ENCODE data around the gene PTCHD4.
"Not testable (repeated sequence)": the region's sequence is repeated elsewhere in the genome, so short reads cannot be mapped to it uniquely, and the experiment has no call there.

Gene PTCHD4

DNA sequence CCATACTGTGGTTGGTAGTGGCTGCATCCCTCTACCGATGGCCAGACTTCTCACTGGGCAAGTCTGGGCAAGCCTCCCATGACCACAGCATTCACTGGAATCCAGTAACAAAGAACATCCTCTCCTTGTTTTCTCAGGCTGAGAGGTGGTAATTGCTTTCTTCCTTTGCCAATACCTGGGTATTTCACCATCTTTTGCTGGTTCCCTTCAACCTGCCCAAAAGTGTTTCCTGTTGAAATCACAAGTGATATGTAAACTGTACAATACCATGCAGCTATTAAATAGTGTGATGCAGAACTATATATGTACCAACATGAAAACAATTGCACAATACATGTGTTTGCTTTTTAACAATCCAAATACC is at the start of gene PTCHD4:
TSS of gene PTCHD4 (minus strand) at position 55 of the 364 bp plus-strand sequence. CDS start 42,240 bp downstream, outside the sequence.
- DNase-seq = no peak

DNA sequence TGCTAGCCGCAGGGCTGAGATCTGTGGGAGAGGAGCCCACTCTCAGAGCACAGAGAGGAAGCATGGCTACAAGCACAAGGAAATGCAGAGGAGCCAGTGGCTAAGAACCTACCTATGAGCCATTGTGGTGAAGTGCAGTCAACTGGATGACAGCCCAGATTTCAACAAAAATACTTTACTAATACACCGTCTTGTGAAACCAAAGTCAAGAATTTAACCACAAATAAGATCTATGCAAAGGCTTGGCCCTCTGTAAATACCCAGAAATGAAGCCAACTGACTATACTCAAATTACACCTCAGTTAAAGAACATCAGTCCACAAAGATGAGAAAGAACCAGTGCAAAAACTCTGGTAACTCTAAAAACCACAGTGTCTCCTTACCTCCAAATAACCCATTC is 40.1 kb upstream of the PTCHD4 start:
- DNase-seq = no peak

DNA sequence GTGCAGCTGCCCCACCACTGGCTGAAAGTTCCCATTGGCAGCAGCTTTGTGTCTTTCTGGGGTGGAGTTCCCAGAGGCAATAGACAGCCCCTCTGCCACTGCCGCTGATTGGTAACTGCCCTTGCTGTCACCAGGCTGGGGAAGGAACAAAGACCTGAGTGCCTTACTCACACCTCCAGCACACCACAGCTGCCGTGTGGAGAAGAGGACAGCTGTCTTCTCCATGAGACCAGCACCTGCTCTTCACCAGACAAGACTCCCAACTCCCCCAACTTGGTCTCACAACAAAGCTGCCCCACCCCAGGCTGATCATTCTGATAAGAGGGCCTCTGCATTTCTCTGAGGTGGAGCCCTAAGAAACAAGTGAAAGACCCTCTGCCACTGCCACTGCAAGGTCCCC is 39.7 kb upstream of the PTCHD4 start:
- no peak for DNase-seq

DNA sequence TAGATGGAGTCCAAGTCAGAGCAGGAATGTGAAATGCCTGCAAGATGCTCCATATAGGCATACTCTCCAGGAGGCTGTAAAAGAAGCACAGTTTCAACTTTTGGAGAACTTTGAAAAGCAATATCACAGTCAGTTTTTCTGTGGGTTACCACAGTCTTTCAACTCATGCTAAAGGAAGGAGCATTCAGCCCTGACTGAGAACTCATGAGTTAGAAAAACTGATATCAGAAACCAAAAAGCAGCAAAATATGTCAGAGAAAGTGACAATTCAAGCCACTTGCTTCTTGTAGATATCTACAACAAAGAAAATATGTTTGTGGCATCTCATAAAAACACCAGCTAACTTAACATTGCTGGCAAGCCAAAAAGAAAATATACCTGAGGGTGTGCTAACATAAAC is 36.1 kb upstream of the PTCHD4 start:
- no peak for DNase-seq

DNA sequence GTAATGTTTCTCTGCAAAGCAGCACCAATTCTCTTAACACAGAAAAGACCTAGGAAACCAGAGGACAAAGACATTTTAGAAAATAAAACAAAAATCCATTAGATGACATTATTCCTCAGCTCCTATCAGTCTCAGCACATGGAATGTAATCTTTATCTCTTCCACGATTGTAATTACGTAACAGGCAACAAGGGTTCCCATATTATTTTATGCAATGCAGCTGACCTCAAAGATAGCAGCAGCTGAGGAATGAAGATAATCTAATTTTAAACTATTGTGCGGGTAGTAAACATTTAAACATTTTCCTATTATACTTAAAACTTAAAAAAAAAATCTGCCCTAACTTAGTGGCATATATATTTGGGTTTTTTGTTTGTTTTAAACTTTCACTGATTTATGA is 33.0 kb upstream of the PTCHD4 start:
- DNase-seq = no peak

DNA sequence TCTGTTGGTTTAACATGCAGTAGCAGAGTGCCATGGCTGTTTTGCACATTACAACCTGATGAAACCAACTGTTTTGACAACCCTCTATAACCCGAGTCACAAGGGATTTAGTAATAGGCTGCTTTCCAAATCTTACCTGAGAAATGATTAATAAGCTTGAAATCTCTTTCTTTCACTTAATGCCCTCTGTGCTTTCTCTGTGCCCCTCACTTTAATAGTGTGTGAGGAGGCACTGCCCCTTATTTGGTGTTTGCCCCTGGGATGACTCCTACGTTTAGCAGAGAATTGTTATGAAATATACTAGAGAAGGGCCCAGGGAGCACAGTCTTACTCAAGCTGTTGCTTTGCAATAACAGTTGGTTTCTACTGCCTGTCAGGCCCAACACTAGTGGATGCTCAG is 31.0 kb upstream of the PTCHD4 start:
- no peak for DNase-seq

DNA sequence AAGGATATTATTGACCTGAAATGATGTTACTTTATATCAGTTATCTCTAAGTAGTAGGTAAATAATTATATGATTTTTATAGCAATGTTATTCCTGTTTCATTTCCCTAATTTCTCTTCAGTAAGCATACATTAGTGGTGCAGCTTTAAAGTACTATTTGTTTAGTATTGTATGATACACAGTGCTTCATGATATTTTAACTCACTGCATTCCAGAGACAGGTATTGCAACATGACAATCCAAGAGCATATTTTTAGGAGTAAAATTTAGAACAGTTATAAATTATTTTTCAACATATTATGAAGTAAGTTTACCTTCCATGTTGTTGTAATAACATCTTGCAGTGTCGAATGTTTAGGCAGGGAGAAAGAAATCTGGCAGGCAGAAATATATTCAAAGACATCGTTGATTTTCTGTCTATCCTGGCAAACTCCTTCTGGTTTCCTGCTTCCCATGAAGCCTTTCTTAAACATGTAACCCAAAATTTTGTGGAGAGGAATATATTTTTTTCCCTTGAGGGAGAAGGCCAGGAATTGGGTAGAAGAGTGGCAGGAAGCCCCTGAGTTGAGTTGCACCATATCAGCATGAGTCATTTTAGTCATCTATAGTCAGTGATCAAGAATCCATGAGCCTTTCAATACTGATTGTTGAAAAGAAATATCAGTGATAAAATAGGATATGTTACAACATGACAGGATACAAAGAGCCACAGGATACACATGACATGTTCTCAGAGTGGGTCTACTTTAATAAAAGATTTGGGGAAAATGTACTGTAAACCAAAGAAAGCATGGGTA is 29.0 kb upstream of the PTCHD4 start:
- DNase-seq = no peak

DNA sequence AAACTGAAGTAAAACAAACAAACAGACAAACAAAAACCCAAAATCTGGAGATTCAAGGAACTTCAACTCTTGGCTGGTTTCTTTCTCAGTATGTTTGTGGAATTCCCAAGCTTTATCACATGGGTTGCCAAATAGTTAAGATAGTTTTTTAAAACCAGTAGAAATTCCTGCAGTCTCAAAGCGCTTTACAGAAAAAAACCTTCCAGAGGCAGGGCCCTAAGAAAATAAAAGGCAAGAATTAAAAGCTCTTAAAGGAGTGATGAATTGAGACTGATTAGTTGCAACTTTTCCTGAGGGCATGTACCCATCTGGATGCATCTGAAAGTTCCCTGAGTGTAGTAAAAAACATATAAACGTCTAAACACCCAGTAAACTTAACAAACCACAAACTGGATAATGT is 25.9 kb upstream of the PTCHD4 start:
- DNase-seq = no peak

DNA sequence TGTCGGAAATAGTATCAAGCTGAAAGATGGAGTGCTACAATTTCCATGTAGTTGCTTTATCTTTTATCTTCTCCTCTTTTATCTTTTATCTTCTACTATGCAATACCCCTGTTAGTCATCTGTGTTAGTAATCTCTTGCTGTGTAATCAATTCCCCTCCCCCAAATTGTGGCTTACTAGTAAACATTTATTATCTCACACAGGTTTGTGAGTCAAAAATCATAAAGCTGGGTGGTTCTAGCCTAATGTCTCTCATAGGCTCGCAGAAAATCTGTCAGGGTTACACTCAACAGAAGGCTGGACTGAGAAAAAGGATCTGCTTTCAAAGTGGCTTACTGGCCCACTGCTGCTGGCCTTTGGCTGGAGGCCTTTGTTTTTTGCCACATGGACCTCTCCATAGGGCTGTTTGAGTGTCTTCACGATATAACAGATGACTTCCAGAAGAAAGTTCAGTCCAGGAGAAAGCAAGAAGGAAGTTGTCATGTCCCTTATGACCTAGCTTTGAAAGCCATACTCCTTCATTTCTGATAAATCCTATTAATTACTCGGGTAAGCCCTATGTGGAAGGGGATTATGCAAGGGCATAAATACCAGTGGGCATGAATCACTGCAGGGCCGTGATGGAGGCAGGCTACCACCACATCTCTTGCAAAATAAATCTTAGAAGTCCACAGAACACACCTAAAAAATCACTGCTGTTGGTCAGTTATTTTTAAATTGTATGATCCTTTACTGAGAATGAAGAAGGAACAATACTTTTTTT is 24.5 kb upstream of the PTCHD4 start:
- no peak for DNase-seq

DNA sequence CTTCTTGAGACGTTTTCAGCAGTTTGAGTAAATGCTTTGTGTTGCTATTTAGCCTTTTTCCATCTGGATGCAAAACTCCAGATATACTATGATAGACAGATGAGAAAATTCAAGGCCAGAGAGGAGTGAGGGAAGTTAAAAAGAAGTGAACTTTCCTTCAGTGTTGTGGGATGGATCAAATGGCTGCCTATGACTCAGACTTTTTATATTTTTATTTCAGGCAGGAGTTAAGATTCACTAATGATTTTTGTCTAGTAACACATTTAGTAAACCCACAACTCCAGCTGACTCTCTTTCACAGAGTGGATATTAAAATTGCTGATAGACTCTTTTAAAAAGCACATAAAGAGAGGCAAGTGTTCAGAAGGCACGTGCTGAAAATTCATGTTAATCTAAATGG is 23.2 kb upstream of the PTCHD4 start:
- DNase-seq = no peak

DNA sequence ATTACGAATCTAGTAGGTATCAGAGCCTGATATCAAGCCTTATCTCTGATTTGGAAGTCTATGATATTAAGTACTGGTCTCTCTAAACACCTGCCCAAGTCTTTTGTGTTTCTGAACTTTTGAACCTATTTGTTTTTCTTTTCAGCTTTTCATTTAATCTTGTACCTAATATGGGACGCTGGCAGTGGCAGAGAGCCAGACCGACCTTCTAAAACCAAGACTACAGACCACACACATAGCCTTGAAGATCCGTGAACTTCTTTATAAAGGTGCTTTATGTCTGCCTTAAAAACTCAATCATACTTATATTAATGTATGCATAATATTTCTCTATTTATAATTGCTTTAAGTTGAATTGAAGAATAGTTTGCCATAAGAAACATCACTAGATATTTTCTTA is 12.6 kb upstream of the PTCHD4 start:
- no peak for DNase-seq

DNA sequence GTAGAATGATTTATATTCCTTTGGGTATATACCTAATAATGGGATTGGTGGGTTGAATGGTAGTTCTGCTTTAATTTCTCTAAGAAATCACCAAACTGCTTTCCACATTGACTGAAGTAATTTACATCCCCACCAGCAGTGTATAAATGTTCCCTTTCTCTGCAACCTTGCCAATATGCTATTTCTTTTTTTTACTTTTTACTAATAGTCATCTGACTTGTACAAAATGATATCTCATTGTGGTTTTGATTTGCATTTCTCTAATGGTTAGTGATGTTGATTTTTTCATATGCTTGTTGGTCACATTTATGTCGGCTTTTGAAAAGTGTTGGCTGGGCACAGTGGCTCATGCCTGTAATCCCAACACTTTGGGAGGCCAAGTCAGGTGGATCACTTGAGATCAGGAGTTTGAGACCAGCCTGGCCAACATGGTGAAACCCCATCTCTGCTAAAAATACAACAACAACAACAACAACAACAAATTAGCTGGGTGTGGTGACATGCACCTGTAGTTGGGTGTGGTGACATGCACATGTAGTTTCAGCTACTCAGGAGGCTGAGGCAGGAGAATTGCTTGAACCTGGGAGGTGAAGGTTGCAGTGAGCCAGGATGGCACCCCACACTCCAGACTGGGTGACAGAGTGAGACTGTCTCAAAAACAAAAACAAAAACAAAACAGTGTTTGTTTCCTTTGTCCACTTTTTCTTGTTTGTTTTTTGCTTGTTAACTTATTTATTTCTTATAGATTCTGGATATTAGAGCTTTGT is 11.2 kb upstream of the PTCHD4 start:
- DNase-seq = not testable (repeated sequence)

DNA sequence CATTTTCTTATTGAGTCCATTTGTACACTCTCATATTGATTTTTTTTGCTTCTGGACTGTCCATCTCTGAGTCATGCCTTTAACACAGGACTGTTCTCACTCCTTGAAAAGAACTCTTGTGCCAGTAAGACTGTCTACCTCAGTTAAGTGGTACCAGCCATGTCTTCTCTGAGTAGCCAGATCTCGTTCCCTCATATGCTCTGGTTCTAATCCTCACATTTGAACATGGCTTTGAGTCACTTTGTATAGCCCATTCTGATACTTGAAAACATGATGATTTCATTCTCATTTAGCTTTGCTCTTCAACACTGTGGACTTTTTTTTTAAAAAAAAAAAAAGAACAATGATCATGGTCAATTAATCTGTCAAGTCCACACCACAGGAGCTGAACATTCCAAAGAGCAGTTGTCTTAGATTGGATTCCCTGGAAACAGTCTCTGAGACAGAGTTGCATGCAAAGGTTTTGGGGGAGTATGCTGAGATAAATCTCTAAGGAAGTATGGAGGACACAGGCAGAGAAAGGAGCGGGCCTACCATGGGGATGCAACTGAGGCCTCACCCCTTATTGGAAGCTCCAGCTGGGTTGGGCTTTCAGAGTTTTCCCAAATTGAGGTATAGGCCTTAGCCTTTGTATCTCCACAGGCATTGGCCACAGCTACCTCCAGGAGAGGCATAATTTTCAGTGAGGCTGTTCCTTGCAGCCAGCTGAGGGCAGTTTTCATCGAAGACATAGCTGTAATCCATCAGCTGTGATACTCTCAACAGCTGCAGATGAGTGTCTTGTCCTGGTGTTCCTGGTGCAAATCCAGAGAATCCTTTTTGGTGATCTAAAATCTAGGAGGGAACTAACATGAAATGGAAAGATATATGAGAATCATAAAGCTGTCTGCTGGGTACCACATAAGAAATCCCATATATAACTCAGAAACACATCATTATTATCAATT is 6.0 kb upstream of the PTCHD4 start:
- DNase-seq = no peak

DNA sequence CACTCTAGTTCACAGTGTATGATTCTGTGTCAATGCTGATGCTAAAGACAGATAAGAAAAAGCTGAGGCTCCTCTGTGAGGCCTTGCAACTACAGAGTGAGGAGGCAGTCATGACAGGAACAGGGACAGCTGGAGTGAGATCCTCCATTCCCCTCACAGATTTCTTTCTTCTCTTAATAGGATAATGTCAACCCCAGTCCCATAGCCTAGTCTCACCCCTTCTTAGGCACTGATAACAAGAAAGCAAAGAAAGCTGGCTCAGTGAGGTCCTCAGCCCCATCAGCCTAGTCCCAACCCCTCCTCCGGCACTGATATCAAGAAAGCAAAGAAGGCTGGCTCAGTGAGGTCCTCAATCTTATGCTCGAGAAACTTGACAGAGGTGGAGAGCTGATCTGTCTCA is 2.1 kb upstream of the PTCHD4 start:
- no peak for DNase-seq

DNA sequence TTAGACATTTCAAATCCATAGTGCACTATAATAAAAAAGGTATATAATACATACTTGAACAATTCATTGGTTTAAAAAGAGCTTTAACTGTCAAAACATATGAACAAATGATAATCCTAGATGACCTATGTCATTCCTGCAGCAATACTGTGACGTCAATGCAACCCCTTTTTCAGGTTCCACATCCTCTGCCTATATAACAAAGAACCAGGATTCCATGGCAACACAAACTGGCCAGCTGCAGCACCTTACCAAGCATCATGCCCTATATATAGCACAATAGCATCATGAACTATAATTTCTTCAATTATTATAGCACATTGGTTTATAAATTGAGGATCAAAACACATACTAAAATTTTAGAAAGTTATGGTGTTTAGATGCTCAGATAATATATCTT is 578 bp upstream of the PTCHD4 start:
- DNase-seq = no peak

DNA sequence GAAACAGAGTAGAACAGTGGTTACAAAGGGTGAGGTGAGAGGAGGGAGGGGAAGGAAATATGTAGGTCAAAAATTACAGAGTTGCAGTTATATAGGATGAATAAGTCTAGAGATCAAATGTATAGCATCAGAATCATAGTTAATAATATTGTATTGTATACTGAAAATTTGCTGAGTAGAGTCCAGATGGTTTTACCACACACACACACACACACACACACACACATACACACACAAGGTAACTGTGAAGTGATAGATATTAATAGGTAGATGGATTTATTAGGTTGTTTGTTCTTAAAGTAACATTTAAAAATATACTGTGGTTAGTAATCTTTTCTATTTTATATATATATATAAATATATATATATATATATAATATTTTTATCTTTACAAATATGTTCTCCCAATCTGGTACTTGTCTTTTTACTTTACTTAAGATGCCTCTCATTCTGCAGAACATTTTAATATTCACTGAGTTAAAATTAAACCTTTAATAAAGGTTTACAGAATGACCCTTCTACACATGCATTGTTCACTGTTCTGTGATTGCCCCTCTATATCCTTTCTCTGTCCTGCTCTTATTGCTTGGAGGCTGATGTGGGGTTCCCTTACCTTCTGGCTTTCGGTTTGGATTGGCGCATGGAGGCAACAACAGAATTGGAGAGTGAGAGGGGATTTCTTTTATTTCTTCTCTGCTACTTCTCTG is 408 bp downstream of the PTCHD4 start:
- DNase-seq = no peak

DNA sequence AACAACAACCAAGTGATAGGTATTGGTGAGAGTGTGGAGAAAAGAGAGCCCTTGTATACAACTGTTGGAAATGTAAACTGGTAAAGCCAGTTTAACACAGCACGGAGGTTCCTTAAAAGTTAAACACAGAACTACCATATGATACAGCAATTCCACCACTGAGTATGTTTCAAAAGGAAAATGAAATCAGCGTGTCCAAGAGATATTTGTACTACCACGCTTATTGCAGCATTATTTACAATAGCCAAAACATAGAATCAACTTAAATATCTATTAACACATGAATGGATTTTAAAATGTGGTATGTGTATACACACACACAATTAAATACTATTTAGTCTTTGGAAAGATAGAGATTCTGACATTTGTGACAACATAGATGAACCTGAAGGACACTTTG is 1.1 kb downstream of the PTCHD4 start:
- DNase-seq = no peak

DNA sequence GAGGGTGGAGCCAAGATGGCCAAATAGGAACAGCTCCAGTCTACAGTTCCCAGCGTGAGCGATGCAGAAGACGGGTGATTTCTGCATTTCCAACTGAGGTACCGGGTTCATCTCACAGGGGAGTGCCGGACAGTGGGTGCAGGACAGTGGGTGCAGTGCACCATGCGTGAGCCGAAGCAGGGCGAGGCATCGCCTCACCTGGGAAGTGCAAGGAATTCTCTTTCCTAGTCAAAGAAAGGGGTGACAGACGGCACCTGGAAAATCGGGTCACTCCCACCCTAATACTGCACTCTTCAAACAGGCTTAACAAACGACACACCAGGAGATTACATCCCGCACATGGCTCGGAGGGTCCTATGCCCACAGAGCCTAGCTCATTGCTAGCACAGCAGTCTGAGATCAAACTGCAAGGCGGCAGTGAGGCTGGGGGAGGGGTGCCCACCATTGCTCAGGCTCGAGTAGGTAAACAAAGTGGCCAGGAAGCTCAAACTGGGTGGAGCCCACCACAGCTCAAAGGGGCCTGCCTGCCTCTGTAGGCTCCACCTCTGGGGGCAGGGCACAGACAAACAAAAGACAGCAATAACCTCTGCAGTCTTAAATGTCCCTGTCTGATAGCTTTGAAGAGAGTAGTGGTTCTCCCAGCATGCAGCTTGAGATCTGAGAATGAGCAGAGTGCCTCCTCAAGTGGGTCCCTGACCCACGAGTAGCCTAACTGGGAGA is 8.4 kb downstream of the PTCHD4 start:
- DNase-seq = not testable (repeated sequence)

DNA sequence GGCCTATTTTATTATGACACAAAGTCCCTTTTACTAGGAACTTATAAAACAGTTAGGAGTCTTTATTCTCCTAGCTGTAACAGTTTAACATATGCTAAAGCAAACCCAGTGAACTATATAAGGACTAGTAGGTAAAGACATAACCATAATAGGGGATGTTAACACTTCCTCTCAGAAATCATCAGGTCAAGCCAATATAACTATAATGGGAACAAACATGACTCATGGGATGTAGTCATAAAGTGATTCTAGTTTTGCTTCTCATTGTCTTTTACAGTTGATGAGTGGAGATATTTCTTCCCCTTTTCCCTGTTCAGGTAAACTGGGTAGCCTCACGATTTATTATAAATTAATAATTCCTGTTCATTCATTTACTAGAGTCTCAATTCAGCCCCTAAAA is 9.7 kb downstream of the PTCHD4 start:
- no peak for DNase-seq

DNA sequence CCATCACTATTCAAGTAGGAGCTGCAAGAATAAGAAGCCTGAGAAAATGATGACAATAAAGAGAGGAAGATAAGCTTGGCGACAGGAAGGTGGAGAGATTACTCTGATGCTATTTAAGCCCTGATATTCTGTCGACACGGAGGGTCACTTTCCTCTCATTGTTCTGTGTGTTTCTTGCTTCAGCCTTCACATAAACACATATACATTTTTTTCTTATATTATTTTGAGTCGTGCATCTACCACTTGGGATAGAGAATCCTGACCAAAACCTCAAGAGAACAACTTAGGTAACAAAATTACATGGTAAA is 10.5 kb downstream of the PTCHD4 start:
- no peak for DNase-seq
